DND-41 (cell line): ENCODE measurements around the gene RABGAP1L.

Experiments
- ATAC-seq: fragments of 200-7000 bp; cut with Tn5 transposase; 3 replicates; pipeline ENCODE4 v1.9.1; 2021; ENCODE audit warnings: low read depth; ENCODE audit not compliant: insufficient read depth
- DNase-seq: peaks from one replicate; pipeline ENCODE4 v3.0.0-alpha.2; 2020
- H2AFZ ChIP-seq: 2 replicates; pipeline ENCODE4 v1.6.0; 2012; ENCODE audit warnings: low read depth, low read length
- H3K27ac ChIP-seq: 2 replicates; pipeline ENCODE4 v1.5.1; 2012; ENCODE audit warnings: low read length, inconsistent platforms
- H3K27me3 ChIP-seq: fragments of 200-600 bp; sonication (generic); 2 replicates; pipeline ENCODE4 v1.6.0; 2012; ENCODE audit warnings: low read length, mild to moderate bottlenecking, inconsistent platforms; ENCODE audit not compliant: insufficient read depth, poor library complexity
- H3K36me3 ChIP-seq: 2 replicates; pipeline ENCODE4 v1.5.1; 2012; ENCODE audit warnings: low read length, inconsistent platforms; ENCODE audit not compliant: insufficient read depth
- H3K4me1 ChIP-seq: 2 replicates; pipeline ENCODE4 v1.5.1; 2012; ENCODE audit warnings: mild to moderate bottlenecking, low read length; ENCODE audit not compliant: insufficient read depth
- H3K4me2 ChIP-seq: 2 replicates; pipeline ENCODE4 v1.6.0; 2012; ENCODE audit warnings: mild to moderate bottlenecking, moderate library complexity, low read length, inconsistent platforms; ENCODE audit not compliant: insufficient read depth
- H3K4me3 ChIP-seq, 2 experiments: fragments of 200-600 bp in 1 of 2; shearing (Covaris generic) in 1 of 2; 2 replicates each; pipeline ENCODE4 v1.5.1; 2012 to 2016; ENCODE audit warnings: inconsistent platforms in 2 of 2, low read length in 2 of 2, mild to moderate bottlenecking in 2 of 2, low read depth in 1 of 2, moderate library complexity in 1 of 2
- H3K79me2 ChIP-seq: 2 replicates; pipeline ENCODE4 v1.6.0; 2012; ENCODE audit warnings: low read length, inconsistent platforms; ENCODE audit not compliant: insufficient read depth
- H3K9ac ChIP-seq: 2 replicates; pipeline ENCODE4 v1.6.0; 2012; ENCODE audit warnings: low read depth, mild to moderate bottlenecking, inconsistent platforms, low read length, moderate library complexity
- H3K9me3 ChIP-seq: 2 replicates; pipeline ENCODE4 v1.5.1; 2012; ENCODE audit warnings: low read length, moderate library complexity, mild to moderate bottlenecking, inconsistent platforms; ENCODE audit not compliant: insufficient read depth, severe bottlenecking
- H4K20me1 ChIP-seq: 2 replicates; pipeline ENCODE4 v1.6.0; 2012; ENCODE audit warnings: low read length; ENCODE audit not compliant: insufficient read depth
- CTCF ChIP-seq: IDR thresholded peaks from 2 replicates; pipeline ENCODE4 v1.5.1; 2012; ENCODE audit warnings: borderline replicate concordance, low read length, moderate library complexity, mild to moderate bottlenecking; ENCODE audit not compliant: poor library complexity, severe bottlenecking; ENCODE audit errors: extremely low read depth
- EZH2 ChIP-seq: IDR thresholded peaks from 3 replicates; pipeline ENCODE4 v1.6.1; 2012; ENCODE audit warnings: borderline replicate concordance, low read depth, mild to moderate bottlenecking, moderate library complexity, low read length, inconsistent platforms; ENCODE audit not compliant: severe bottlenecking

RABGAP1L gene

GRCh38 chr1:174200746-174201145, 41.4 kb downstream of the RABGAP1L start:
- no peaks in the 10 kb centered on the region for H4K20me1 ChIP-seq
- peak; percentile 89 for ATAC-seq
- peak; percentile 48 for DNase-seq
- H3K4me2 ChIP-seq = peak overlapping the region; percentile 44; the same call in 1 of the 2 replicates
- no peak overlapping the region for H3K9ac ChIP-seq
- peak overlapping the region; percentile 38; the same call in 1 of the 2 replicates for H3K27ac ChIP-seq
- peaks cover 30% of the 10 kb centered on the region for H3K4me1 ChIP-seq
- no peak overlapping the region for H3K4me3 ChIP-seq
- peak; percentile 15 for TF ChIP-seq CTCF
- TF ChIP-seq EZH2 = no peak
- H2AFZ ChIP-seq = no peak overlapping the region
- H3K9me3 ChIP-seq = no peaks in the 10 kb centered on the region
- H3K27me3 ChIP-seq = no peaks in the 10 kb centered on the region
- peaks cover 21% of the 10 kb centered on the region for H3K79me2 ChIP-seq
- H3K36me3 ChIP-seq = no peaks in the 10 kb centered on the region

- no peaks in the 10 kb centered on the region for H4K20me1 ChIP-seq
- H3K4me1 ChIP-seq = peaks cover 26% of the 10 kb centered on the region
- H3K4me3 ChIP-seq = no peak overlapping the region
- peaks cover 3% of the 10 kb centered on the region; the same call in 1 of the 2 replicates for H3K36me3 ChIP-seq
- ATAC-seq (peak; percentile 35; the same call in 2 of the 3 replicates), DNase-seq (no peak)
- H3K4me2 ChIP-seq = no peak overlapping the region
- no peaks in the 10 kb centered on the region for H3K27me3 ChIP-seq
- no peak overlapping the region for H2AFZ ChIP-seq
- H3K79me2 ChIP-seq = peaks cover 31% of the 10 kb centered on the region
- H3K9ac ChIP-seq = no peak overlapping the region
- peaks cover 4% of the 10 kb centered on the region for H3K9me3 ChIP-seq
- H3K27ac ChIP-seq = no peak overlapping the region
- TF ChIP-seq EZH2 (no peak), CTCF (no peak)
These were observed 45.5 kb downstream of the RABGAP1L start for GRCh38 chr1:174204697-174205308.

DNA sequence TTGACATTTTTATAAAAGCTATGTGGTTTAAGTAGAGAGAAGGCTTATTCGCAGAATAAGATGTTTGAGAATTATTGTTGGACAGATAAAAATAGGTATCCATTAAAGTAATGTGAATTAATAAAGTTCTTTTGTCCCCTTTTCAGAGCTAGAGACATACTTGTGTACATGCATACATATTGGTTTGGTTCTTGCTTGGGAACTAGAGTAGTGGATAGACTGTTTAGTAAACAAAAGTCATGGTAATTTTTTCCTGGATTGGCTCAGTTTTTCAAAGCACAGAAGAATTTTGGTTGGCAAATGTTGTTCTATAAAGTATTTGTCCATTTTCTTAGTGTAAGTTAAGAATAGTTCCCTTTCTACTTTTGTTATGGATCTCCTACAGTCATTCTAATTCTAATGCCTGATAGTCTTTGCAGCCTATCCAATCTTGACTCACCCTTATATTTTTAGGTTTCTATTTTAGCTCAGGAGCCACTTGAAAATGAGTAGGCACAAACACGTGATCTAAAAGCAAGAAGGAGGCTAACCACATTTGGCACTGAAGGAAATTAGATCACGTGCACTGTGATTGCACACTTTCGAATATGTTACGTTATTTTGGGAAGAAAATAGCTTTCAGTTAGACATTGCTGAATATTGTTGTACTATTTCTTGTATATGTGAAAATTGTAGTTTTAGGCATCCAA, 47.0 kb downstream of the RABGAP1L start:
- Histone ChIP-seq H3K27ac (no peak overlapping the region), H4K20me1 (no peaks in the 10 kb centered on the region), H3K4me2 (no peak overlapping the region), H3K27me3 (no peaks in the 10 kb centered on the region), H3K79me2 (peaks cover 29% of the 10 kb centered on the region), H2AFZ (no peak overlapping the region), H3K4me1 (peaks cover 11% of the 10 kb centered on the region), H3K9ac (no peak overlapping the region), H3K9me3 (peaks cover 6% of the 10 kb centered on the region), H3K4me3 (no peak overlapping the region), H3K36me3 (peaks cover 3% of the 10 kb centered on the region; the same call in 1 of the 2 replicates)
- DNase-seq (no peak), ATAC-seq (no peak)
- no peak for TF ChIP-seq EZH2
- TF ChIP-seq CTCF = no peak
